GM18519 (cell line): ENCODE data around the gene COG2.
"Not testable (repeated sequence)": the region's sequence is repeated elsewhere in the genome, so short reads cannot be mapped to it uniquely, and the experiment has no call there.

Source experiments
- ATAC-seq: cut with Tn5 transposase; IDR thresholded peaks from one replicate; pipeline ENCODE4 v1.9.1; 2021; ENCODE audit warnings: mild to moderate bottlenecking, moderate library complexity; ENCODE audit not compliant: unreplicated experiment, low FRiP score

The COG2 gene

GRCh38 chr1:230698964-230699363 is 56.7 kb downstream of the COG2 start:
- ATAC-seq: not testable (repeated sequence)

- ATAC-seq: no peak
Observed at GRCh38 chr1:230699716-230700115, 57.4 kb downstream of the COG2 start.

DNA sequence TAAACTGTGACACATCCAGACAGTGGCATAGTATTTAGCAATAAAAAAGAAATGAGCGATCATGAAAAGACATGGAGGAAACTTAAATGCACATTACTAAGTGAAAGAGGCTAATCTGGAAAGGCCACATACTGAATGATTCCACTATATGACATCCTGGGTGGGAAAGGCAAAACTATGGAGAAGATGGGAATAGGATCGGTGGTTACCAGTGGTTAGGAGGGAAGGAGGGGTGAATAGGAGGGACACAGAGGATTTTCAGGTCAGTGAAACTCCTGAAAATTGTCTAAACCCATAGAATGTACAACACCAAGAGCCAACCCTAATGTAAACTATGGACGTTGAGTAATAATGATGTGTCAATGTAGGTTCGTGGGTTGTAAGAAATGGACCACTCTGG is 57.9 kb downstream of the COG2 start:
- ATAC-seq: no peak

- ATAC-seq: no peak
Observed at GRCh38 chr1:230701434-230701833, 59.2 kb downstream of the COG2 start.

GRCh38 chr1:230701895-230702768 is 59.9 kb downstream of the COG2 start:
- no peak for ATAC-seq

GRCh38 chr1:230702934-230703678 is 60.8 kb downstream of the COG2 start:
- ATAC-seq: no peak

GRCh38 chr1:230703679-230704385 is 61.6 kb downstream of the COG2 start:
- no peak for ATAC-seq

DNA sequence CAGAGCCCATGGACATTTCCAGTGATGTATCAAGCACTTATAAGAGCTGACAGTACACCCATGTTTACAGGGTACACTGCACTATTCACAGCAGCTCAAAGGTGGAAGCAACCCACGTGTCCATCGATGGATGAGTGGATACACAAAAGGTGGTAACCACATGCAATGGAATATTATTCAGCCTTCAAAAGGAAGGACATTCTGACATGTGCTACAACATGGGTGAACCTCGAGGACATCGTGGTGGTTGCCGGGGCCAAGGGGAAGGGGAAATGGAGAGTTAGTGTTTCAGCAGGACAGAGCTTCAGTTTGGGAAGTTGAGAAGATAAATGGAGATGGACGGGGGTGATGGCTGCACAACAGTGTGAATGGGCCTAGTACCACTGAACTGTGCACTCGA is 62.5 kb downstream of the COG2 start:
- no peak for ATAC-seq

- no peak for ATAC-seq
Observed at GRCh38 chr1:230705289-230706019, 63.2 kb downstream of the COG2 start.

DNA sequence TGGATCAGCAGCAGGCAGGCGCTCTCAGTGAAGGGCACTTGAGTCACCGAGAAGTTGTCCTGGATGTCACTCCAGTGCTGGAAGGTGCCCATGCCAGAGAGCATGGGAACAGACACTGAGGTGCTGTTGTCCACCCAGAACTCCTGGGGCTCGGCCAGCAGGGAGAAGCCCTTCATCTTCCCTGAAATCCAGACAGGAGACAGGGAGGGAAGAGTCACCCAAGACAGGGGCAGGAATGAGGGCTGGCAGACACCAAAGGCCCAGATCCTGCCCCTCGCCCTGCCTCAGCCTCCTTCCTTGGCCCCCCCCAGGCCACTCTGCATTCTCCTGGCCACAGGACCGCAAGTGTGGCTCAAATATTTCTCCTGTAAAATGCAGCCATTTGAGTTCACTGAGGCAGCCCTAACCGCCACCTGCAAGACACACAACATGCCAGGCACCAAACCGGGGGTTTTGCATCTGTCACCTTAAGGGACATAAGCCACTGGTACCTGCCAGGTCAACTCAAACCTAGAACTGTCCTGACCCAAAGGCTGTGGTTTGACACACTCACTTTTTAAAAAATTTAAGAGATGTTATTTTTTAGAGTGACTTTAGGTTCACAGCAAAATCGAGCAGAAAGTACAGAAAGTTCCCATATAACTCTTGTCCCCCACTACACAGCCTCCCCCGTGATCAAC is 63.9 kb downstream of the COG2 start:
- ATAC-seq: no peak

- no peak for ATAC-seq
Observed at GRCh38 chr1:230706887-230707731, 64.8 kb downstream of the COG2 start.

GRCh38 chr1:230707732-230708630 is 65.7 kb downstream of the COG2 start:
- ATAC-seq: no peak

DNA sequence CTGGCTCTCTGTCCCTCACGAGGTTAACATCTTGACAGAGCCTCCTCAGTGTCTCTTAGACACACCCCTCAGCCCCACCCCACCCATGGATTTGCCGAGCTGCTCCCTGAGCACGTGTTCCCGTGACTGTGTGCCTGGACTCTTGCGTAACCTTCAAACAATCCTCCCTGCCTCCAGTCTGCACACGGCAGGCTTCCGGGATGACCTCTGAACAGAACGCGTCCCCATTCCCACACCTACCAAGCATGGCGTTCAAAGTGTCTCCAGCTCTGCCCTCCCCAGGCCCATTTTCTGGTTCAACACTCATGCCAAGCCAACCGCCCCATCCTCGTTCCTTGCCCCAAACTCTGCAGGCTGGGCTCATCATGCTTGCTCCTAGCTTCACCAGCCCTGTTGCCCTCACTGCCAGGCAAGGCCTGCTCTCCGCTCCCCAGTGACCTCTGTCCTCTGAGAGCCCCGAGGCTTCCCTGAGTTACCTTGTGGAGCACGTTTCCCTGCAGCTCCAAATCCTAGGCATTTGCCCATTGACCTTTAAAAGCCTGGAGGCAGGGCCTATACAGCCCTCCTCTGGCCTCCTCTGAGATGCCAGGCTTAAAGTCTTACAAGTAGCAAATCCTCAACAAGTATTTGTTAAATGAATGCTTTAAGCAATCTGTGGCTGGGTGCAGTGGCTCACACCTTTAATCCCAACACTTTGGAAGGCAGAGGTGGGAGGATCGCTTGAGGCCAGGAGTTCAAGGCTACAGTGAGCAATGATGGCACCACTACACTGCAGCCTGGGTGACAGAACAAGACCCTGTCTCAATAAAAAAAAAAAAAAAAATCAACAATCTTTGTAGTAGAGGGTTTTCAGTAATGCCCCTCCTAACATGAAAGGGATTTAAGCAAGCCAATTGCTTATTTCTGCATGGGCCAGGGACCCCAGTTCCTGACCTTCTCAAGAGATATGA is 66.6 kb downstream of the COG2 start:
- ATAC-seq: no peak

GRCh38 chr1:230709619-230710542 is 67.6 kb downstream of the COG2 start:
- ATAC-seq: no peak

- no peak for ATAC-seq
Observed at GRCh38 chr1:230710543-230710904, 68.2 kb downstream of the COG2 start.

- no peak for ATAC-seq
Observed at GRCh38 chr1:230711245-230711644, 69.0 kb downstream of the COG2 start.
